Left ventricle myocardium superior (tissue), 1 donor: ENCODE data around the gene SQSTM1. TPM values are rescaled to one million over a fixed set of nuclear protein-coding genes. Genes with fewer than 3 reads are reported as not detected.

Experiments
- ATAC-seq: fragments of 200-7000 bp; cut with Tn5 transposase; one replicate; pipeline ENCODE4 v1.9.1; 2020; ENCODE audit warnings: mild to moderate bottlenecking, moderate library complexity
- DNase-seq: peaks from one replicate; pipeline ENCODE4 v3.0.0-alpha.2; 2020
- intact Hi-C: fragments of 100-400 bp; cut with micrococcal nuclease; formaldehyde crosslinking; loops from one replicate; pipeline ENCODE4 v1.11.0; 2022
- total RNA-seq: library from RNA; stranded (reverse); fragmentation: NEBNext Ultra II Directional; extraction: Animal tissue kit (Norgen Biotek cat#: 25700); gene quantifications from one replicate; pipeline ENCODE4 v1.2.1, GENCODE V29; 2021
- donor health status: DM: no; HTN: yes; CAD: no; lungs with severe emphysema.

The SQSTM1 gene
- total RNA-seq, 1 donor from 2014 or later, result 434 TPM

DNA sequence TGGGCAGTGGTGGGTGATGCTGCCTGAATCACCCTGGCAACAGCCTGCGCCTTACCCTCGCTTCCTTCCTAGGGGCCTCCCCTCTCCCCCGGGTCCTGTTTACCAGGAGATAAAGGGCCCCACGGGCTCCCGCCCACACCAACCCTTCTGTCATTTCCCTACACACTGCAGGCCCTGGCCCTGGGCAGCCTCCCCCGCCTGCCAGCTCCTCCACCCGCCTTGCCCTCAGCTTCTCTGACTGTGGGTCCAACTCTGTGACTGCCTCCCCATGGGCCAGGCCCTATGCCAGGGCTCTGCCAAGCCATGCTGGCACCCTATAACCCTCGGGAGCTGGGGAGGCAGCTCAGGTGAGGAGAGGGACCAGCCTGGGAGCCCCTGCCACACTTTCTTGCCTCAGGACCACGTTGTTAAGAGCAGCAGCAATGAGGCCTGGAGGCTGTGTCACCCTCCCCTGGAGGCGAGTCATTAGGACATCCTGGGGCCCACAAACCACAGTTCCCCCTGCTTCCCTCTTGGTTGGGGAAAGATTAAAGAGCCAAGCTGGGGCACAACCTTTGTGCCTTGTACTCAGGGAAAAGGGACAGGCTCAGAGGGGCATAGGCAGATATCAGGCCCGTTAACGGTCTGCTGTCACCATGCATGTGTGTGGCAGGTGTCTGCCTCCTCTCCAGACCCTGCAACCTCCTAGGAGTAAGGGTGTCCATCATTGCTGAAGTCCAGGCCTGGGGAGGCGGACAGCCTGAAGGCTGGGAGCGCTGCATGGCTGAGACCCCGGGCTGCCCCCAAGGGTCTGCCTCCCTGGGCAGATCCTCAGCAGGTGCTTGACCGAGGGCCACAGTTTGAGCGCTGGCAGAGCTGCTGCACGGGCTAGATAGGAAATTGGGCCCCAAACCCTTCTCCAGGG, 16.8 kb upstream of the SQSTM1 start:
- ATAC-seq (no peak), DNase-seq (no peak)
- intact Hi-C loops, result no loop called here

DNA sequence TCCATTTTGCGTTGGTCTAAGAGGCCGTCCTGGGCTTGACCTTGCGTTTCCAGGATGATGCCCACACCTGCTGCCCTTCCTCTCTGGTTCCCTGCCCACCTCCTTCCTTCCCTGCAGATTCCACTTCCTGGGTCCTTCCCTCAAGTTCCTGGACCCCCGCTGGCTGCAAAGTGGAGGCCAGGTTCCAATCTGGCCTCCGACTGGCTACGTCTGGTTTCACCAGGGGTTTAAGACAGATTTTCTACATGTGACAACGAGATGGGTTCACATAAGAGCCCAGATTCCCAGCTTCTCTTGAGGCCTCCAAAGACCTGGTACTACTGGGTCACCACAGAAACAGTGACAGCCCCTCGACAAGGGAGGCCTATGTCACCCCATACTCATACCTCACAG, 16.2 kb upstream of the SQSTM1 start:
- ATAC-seq (no peak), DNase-seq (no peak)
- intact Hi-C loops, result no loop called here

DNA sequence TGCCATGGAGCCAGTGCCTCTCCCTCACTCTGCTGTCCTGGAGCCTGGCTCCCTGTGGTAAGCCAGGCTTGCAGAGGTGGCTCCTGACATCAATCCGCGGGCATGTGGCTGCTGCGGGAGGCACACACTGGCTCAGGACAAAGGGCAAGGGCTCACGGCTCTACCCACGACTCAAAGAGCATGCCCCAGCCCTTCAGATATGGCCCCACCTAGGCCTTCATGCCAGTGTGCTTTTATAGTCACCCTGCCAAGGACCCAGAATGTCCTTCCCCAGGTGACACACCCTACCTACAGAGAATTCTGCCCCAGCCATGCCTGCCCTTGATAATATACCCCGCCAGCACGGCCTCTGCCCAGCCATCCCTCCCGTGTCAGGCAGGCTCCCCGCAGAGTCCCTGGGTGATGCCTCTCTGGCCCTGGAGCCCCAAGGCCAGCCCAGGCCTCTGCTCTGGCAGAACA, 15.6 kb upstream of the SQSTM1 start:
- peak; percentile 2 for ATAC-seq
- intact Hi-C loops, result no loop called here
- DNase-seq, result peak; percentile 47

DNA sequence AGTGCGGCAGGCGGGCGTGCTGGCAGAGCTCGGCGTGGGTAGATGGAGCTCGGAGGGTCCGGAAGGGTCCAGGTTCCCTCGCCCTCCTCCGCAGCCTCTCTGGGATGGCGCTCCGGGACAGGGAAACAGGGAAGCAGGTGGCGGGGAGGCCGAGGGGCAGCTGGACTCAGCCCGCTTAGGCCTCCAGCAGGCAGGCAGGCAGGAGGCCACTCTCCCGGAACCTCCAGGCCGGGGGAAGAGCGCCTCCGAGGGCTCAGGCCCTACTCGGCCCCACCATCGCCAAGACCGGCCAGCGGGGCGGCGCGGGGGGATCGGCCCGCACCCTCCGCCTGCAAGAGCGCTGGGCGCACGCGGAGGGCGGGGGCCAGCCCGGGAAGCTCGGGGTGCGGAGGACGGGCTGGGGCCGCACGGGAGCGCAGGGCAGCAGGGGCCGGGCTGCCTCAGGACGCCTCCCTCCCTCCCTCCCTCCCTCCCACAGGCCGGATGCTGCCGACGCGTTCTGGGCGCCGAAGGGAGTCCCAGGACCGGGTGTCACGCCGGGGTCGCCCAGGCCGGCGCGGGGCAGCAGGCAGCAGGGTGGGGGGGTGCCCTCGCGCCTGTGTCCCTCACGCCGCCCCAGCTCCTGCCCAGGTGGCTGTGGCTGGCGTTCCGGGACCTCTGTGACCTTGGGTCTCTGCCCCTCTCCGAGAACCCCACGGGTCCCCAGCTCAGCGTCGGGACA, 15.0 kb upstream of the SQSTM1 start:
- DNase-seq, result peak; percentile 73
- ATAC-seq, result peak; percentile 48
- intact Hi-C loops, result no loop called here

DNA sequence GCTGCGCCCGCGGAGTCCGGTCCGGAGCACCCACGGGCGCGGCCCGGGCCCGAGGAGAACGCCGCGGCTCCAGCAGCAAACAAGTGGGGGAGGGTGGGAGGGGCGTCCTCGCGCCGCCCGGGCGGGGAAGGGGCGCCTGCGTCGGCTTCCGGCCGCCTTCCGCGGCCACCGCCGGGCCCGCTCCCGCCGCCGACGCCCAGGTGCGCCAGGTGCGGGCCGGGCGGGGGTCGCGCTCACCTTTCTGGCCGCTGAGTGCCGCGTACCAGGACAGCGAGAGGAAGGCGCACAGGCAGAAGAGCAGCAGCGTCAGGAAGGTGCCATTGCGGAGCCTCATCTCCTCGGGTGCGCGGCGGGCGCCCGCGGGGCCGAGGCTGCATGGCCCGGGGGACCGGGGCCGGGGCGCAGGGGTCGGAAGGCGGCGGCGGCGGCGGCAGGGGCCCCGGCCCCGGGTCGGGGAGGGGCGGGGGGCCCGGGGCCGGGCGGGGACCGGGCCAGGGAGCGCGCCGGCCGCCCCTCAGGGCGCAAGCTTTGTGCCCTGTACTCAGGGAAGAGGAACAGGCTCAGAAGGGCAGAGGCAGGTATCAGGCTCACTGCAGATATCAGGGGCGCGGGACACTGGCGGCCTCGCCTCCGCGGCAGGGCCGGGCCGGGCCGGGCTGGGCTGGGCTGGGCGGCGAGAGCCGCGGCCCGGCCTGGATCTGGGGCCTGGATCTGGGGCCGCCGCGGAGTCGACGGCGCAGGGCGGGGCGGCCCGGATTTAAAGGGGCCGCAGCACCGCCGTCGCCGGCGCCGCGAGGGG, 14.3 kb upstream of the SQSTM1 start, which contains the start of gene MGAT4B:
Gene MGAT4B (minus strand): TSS at position 617 of the 799 bp plus-strand sequence. CDS start 283 bp downstream, at position 334.
- DNase-seq, result peak; percentile 89
- intact Hi-C loops, result no loop called here
- peak; percentile 88 for ATAC-seq

DNA sequence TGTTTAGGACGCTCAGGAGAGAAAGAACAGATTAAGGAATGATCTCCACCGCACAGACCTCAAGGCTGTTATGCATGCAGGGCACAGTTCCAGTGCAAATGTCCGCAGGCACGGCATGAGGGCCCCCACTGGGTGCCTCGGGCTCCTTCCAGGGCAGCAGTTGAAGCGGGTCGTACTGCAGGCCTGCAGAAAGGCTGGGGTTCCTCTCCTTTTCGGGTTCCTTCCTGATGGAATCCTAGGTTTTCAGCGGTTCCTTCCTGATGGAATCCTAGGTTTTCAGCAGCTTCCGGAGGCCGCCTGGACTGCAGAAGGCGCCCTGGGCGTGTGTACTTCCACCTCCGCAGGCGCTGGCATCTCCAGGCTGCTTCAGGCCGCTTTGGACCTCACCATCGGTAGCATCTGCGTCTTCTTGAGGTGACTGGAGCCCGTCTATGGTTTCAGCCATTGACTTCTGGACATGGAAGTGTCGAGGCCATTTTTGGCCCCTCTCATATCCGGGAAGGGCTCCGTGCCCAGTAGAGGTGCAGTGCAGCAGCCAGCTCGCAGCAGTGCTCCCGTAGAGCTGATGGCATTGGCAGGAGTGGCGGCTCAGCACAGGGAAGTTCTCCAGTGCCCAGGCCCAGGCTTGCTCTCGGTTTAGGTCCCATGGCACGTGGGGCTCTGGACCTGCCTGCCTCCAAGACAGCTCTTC, 8.4 kb upstream of the SQSTM1 start:
- intact Hi-C loops, result no loop called here
- ATAC-seq (no peak), DNase-seq (peak; percentile 40)

DNA sequence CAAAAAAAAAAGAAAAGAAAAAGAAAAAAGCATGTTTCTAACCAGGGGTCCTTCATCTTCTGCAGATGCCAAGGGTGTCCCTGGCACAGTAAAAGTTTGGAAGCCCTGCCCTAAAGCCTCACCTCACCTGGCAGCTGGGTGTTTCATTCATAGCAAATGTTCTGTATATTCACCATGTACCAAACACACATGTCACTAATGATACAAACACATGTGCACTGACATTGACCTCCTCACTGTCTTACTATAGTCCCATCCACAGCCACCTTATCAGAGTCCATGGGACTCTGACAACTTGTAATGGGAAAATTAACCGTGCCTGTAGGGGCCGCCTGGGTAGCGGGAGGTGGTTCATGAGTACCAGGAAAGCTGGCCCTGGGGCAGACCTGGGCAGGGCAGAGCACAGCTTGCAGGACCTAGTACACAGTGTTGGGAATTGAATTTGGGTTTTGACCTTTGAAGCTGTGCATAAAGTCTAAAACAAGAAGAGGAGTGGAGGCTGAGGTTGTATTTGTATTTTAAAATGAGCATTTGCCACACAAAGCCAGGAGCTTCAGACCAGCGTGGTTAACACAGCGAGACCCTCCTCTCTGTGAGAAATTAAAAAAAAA, 7.6 kb upstream of the SQSTM1 start:
- ATAC-seq, result no peak
- intact Hi-C loops, result no loop called here
- no peak for DNase-seq

DNA sequence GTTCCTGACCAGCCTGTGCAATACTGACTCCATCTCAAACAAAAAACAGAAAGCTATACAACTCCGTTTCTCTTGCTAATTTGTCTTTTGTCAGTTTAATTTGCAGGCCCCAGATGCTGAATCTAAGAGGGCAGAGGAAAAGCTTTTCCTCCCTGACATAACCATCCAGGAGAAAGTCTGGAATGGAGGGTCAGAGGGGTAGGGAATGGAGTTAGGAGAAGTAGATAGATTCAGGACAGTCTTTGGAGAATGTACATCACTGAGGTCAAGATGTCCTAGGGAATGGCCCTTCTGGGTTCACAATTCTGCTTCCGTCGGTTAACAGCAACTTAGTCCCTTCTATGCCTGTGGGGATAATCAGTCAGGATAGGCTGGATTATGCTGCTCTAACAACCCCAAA, 6.6 kb upstream of the SQSTM1 start:
- intact Hi-C loops, result no loop called here
- DNase-seq, result no peak
- ATAC-seq, result no peak

DNA sequence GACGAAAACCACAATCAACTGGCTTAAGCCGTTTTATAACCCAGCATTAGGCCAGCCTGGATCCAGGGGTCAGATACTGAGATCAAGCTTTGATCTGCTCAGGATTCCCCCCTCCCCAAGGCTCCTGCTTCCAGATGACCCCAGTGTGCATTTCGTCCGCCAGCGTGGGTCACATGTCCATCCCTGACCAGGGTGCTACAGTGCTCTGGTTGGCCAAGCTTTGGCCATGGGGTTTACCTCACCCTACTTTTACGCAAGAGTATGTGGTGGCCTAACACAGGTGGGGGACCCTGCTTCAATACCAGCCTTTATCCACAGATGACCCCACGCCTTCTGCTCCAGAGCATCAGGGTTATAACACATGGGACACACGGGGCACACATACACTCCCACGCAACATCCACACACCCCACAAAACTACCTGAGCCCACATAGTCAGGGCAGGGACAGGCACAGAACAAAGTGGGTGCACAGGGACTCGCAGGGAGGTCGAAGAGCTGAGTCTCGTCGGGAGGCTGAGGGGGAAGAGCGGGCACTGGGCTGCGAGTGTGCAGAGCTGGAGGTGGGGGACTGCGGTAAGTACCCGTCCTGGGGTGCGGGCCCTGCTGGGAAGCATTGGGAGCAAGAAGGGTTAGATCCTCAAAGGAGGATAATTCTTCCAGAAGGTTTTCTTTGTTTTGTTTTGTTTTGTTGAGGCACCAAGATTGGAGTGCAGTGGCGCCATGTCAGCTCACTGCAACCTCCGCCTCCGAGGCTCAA, 5.0 kb upstream of the SQSTM1 start:
- intact Hi-C loops, result no loop called here
- ATAC-seq, result no peak
- DNase-seq, result no peak

DNA sequence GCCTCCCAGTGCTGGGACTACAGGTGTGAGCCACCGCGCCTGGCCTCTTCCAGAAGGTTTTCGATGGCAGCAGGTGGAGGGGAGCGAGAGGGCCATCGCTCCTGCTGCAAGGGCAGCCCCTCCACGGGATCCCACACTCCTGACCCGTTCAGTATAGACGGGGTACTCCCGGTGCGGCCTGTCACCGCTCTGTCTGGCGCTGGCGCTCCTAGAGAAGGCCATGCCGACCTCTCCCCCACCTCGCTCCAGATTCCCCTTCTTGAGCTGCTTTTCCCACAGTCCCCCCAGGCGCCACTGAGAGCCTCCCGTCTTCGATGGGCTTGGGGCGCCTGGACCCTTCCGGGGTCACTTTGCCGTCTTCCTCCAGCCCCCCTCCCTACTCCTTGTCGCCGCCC, 4.3 kb upstream of the SQSTM1 start:
- intact Hi-C loops, result no loop called here

DNA sequence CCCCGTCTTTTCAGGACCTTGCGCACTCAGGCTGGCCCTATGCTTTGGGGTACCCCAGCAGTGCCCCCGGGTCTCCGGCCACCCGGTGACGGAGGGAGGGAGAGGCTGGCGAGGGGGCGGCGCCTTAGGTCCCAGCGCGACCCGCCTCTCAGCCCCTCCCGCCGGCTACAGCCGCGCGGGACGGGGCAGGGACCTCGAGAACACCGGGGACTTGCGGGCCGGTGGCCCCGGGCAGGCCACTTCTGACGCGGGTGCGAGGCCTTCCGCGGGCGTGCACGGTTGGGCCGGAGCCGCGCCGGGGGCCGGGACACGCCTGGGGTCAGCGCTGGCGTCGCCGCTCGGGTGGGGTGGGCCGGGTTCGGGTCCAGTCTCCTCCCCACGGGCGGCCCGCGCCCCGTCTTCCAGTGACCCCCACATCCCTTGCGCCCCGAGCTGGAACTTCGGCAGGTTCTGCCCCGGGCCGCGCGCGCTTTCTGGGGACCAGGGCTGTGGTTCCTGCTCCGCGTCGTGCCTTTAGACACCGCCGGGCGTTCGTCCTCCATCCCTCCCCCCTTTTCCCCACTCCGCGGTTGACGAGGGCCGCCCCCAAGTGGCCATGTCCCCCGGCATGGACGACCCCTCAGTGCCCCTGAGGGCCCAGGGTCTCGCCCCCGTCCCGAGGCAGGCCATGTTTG, 3.8 kb upstream of the SQSTM1 start:
- ATAC-seq, result no peak
- intact Hi-C loops, result no loop called here
- DNase-seq, result peak; percentile 65

More for the DNA sequence above, 4.3 kb upstream of the SQSTM1 start:
- DNase-seq (peak; percentile 34), ATAC-seq (no peak)

DNA sequence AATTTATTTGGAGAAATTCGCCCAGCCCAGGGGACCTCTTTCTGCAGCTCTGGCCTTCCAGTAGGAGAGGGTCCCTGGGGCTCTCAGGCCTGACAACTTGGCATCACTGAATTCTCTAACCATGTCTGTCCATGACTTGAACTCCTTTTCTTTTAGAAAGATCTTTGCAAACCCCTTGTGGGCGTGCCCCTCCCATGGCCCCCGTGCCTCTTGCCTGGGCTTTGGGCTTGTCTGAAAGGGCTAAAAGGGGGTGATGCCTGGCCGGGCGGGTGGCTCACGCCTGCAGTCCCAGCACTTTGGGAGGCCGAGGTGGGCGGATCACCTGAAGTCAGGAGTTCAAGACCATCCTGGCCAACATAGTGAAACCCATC, 3.2 kb upstream of the SQSTM1 start:
- no peak for ATAC-seq
- DNase-seq, result peak; percentile 36
- intact Hi-C loops, result no loop called here

DNA sequence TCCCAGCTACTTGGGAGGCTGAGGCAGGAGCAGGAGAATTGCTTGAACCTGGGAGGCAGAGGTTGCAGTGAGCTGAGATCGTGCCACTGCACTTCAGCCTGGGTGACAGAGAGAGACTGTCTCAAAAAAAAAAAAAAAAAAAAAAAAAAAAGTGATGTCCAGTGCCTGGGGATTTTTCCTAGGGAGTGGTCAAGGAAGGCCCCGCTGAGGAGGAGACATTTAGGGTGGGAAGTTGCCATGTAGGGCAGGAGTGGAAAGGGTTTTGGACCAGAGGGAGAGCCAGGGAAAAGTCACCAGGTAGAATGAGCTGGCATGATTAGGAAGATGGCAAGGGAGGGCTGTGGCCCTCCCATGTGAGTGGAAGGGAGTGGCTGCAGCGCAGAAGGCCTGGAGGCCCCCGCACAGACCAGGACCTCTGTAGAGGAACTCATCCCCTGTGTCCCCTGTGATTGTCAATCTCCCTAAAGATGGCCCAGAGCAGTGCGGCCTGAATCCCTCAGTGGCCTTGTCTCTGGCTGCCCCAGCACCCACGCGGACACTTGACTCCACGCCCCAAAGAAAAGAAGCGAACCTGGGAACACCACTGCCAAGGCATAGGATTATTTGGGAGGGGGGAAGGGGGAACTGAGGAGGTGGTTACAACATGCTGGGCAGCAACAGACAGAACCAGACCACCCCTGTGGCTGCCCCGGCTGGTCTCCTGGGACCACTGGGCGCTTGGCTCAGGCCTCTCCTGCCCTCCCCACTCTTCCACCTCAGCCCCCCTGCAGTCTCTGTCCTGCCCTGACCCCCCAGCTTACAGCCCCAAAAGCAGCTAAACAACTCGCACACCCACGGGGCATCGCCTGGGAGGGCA, 2.6 kb upstream of the SQSTM1 start:
- intact Hi-C loops, result no loop called here
- no peak for ATAC-seq
- DNase-seq, result no peak

DNA sequence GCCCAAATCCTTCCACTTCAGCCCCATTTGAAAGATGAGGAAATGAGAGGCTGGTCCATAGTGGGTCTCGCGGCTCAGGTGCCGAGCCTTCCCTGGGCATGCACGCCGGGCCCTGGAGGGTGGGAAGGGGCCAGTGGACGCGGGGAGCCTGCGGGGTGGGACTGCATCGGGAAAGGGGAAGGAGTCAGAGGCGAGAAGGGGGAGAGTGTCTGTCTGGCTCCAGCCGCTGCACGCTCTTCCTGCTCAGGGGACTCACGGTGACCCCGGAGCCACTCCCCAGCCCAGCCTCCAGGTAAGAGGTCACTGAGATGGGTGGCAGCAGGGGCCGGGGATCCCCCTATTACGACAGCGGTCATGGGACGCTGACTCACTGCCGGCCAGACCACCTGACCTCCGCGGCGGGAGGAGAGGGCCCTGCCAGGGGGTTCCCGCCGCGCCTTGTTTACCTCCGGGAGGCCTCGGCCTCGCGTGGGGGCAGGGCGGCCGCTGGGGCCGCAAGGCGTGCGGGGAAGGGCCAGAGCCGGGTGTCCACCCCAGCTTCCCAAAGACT, 1.9 kb upstream of the SQSTM1 start:
- intact Hi-C loops, result no loop called here
- ATAC-seq (peak; percentile 74), DNase-seq (peak; percentile 96)

DNA sequence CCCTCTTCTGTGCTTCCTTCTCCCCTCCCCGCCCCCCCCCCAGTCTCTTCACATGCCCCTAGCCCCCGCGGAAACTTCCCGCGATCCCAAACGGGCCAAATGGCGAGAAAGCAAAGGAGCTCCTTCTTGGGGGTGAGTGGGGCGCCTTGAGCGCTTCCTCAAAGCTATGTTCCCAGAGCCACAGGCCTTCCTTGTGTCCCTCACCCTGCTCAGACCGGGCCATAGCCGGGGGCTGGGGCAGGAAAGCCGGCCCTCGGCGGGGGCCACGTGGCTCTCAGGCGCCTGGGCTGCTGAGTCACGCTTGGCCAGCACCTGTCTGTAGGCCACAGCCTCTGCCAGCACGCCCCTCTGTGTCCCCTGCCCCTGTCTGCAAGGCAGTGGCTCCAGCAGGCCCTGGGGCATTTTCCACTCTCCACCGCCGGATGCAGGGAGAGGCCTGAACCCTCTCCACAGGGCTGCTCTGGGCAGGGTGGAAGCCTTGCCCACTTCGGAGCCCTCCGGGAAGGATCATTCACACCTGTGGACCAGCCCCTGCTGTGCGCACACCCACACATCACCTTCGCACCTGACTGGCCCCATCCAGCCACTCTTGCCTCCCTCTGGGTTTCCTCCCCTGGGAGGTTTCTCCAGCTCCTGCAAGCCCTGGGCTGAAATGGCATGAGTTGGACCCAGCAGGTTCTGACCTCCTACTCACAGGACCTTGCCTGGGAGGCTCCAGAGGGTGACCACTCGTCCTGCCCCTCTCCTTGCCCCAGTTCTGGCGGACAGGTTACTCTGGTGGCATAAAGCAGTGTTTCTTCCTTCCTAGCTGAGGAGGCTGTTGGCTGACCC, 1.2 kb upstream of the SQSTM1 start:
- DNase-seq, result peak; percentile 78
- peak; percentile 22 for ATAC-seq
- intact Hi-C loops, result no loop called here
